ENCODE measurements around the gene NCAM1.

DNA sequence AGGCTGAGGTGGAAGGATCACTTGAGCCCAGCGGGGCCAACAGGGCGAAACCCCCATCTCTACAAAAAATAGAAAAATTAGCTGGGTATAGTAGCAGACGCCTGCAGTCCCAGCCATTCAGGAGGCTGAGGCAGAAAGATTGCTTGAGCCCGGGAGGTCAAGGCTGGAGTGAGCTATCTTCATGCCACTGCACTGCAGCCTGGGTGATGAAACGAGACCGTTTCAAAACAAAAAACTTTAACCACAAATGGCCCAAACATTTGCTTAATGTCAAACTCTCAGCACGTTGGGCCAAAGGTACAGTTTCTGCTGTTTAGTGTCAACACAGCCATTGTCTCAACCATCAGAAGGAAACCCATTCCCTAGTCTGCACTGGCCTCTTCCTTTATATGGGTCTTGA, 284.0 kb downstream of the NCAM1 start:
- no peak for TF ChIP-seq TCF12 (IDR thresholded peaks at IDR 0.05; ENCODE audit: low read depth)
- TF ChIP-seq TAF1 (IDR thresholded peaks at IDR 0.05; ENCODE audit: low read depth), result no peak
- TF ChIP-seq FOXM1 (IDR thresholded peaks at IDR 0.05; ENCODE audit: borderline replicate concordance, low read depth), result no peak
- TF ChIP-seq, protein P1, sequence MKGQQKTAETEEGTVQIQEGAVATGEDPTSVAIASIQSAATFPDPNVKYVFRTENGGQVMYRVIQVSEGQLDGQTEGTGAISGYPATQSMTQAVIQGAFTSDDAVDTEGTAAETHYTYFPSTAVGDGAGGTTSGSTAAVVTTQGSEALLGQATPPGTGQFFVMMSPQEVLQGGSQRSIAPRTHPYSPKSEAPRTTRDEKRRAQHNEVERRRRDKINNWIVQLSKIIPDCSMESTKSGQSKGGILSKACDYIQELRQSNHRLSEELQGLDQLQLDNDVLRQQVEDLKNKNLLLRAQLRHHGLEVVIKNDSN (IDR thresholded peaks at IDR 0.05), result no peak
- no peak for TF ChIP-seq YY1 (IDR thresholded peaks at IDR 0.05; ENCODE audit: low read depth)
- no peak for TF ChIP-seq REST (IDR thresholded peaks at IDR 0.05; ENCODE audit: low read depth)
- TF ChIP-seq RAD21 (IDR thresholded peaks at IDR 0.05; ENCODE audit: low read depth), result no peak

All from Ishikawa (cell line).